Breast epithelium (tissue), 3 donors: ENCODE measurements around the gene ZP4.

Source experiments
- CTCF ChIP-seq, 3 donors: fragments of 450-650 bp; IDR thresholded peaks; one replicate each; pipeline ENCODE4 v1.5.1; 2016 to 2017; ENCODE audit warnings: antibody characterized with exemption in 3 of 3, mild to moderate bottlenecking in 3 of 3, moderate library complexity in 3 of 3
- POLR2A ChIP-seq: fragments of 450-650 bp; IDR thresholded peaks from one replicate; pipeline ENCODE4 v1.6.1; 2016; ENCODE audit warnings: antibody characterized with exemption, mild to moderate bottlenecking, moderate library complexity

- TF ChIP-seq POLR2A: no peak
- TF ChIP-seq CTCF (IDR thresholded peaks at IDR 0.05): no peak
Measured at GRCh38 chr1:237857455-237857854, 33.3 kb downstream of the ZP4 start.
